GM18498 (cell line): ENCODE data around the gene CLSTN3.
A peak's percentile ranks its signal among the peaks of the same experiment; 100 is the strongest.
"Not testable (repeated sequence)": the region's sequence is repeated elsewhere in the genome, so short reads cannot be mapped to it uniquely, and the experiment has no call there.

Experiments
- ATAC-seq: cut with Tn5 transposase; IDR thresholded peaks from one replicate; pipeline ENCODE4 v1.9.1; 2021; ENCODE audit warnings: mild to moderate bottlenecking, moderate library complexity; ENCODE audit not compliant: unreplicated experiment

CLSTN3 gene

GRCh38 chr12:7186058-7186457, 55.9 kb downstream of the CLSTN3 start:
- ATAC-seq, result not testable (repeated sequence)

GRCh38 chr12:7188562-7189397, 58.6 kb downstream of the CLSTN3 start:
- peak; percentile 40 for ATAC-seq

- ATAC-seq, result peak; percentile 93
Observed at GRCh38 chr12:7189398-7190267, 59.5 kb downstream of the CLSTN3 start, which contains the start of gene PEX5. TSS of gene PEX5 (plus strand) at chr12:7189686. CDS start at chr12:7190378, 692 bp downstream.

- ATAC-seq, result no peak
Observed at GRCh38 chr12:7190268-7191055, 60.3 kb downstream of the CLSTN3 start.

GRCh38 chr12:7193674-7194073, 63.5 kb downstream of the CLSTN3 start:
- no peak for ATAC-seq

GRCh38 chr12:7197841-7198240, 67.7 kb downstream of the CLSTN3 start:
- no peak for ATAC-seq

GRCh38 chr12:7203109-7203508, 72.9 kb downstream of the CLSTN3 start:
- ATAC-seq, result no peak

- no peak for ATAC-seq
Observed at GRCh38 chr12:7205091-7205490, 74.9 kb downstream of the CLSTN3 start.

GRCh38 chr12:7206691-7207090, 76.5 kb downstream of the CLSTN3 start:
- no peak for ATAC-seq

- no peak for ATAC-seq
Observed at GRCh38 chr12:7207866-7208625, 77.9 kb downstream of the CLSTN3 start.
